ENCODE results near the gene KSR1.

The KSR1 gene

GRCh38 chr17:27535178-27535928 lies 79.1 kb downstream of the KSR1 start:
- no peak for DNase-seq (ENCODE audit: low read depth)

- DNase-seq (ENCODE audit: low read depth): no peak
Measured at GRCh38 chr17:27535975-27536374, 79.7 kb downstream of the KSR1 start.

GRCh38 chr17:27536781-27537180 lies 80.5 kb downstream of the KSR1 start:
- DNase-seq (ENCODE audit: low read depth): no peak

GRCh38 chr17:27538156-27538955 lies 82.1 kb downstream of the KSR1 start:
- no peak for DNase-seq (ENCODE audit: low read depth)

GRCh38 chr17:27539152-27539551 lies 82.9 kb downstream of the KSR1 start:
- no peak for DNase-seq (ENCODE audit: low read depth)

GRCh38 chr17:27539794-27540317 lies 83.6 kb downstream of the KSR1 start:
- DNase-seq (ENCODE audit: low read depth): no peak

GRCh38 chr17:27540318-27541101 lies 84.3 kb downstream of the KSR1 start:
- DNase-seq (ENCODE audit: low read depth): no peak

- DNase-seq (ENCODE audit: low read depth): no peak
Measured at GRCh38 chr17:27541301-27542023, 85.2 kb downstream of the KSR1 start.

- DNase-seq (ENCODE audit: low read depth): no peak
Measured at GRCh38 chr17:27542841-27543463, 86.7 kb downstream of the KSR1 start.

GRCh38 chr17:27543464-27543856 lies 87.2 kb downstream of the KSR1 start:
- no peak for DNase-seq (ENCODE audit: low read depth)

- DNase-seq (ENCODE audit: low read depth): no peak
Measured at GRCh38 chr17:27543958-27544349, 87.7 kb downstream of the KSR1 start.

GRCh38 chr17:27544350-27545131 lies 88.3 kb downstream of the KSR1 start:
- peak; percentile 75 for DNase-seq (ENCODE audit: low read depth)

- no peak for DNase-seq (ENCODE audit: low read depth)
Measured at GRCh38 chr17:27545562-27546229, 89.4 kb downstream of the KSR1 start.

- DNase-seq (ENCODE audit: low read depth): no peak
Measured at GRCh38 chr17:27546624-27547300, 90.5 kb downstream of the KSR1 start.

- no peak for DNase-seq (ENCODE audit: low read depth)
Measured at GRCh38 chr17:27547301-27547683, 91.0 kb downstream of the KSR1 start.

GRCh38 chr17:27548369-27548768 lies 92.1 kb downstream of the KSR1 start:
- no peak for DNase-seq (ENCODE audit: low read depth)

GRCh38 chr17:27549251-27549893 lies 93.1 kb downstream of the KSR1 start:
- no peak for DNase-seq (ENCODE audit: low read depth)

GRCh38 chr17:27550291-27550930 lies 94.2 kb downstream of the KSR1 start:
- no peak for DNase-seq (ENCODE audit: low read depth)
